Measurements from ENCODE around the gene LRRC10.

LRRC10 gene

GRCh38 chr12:69610729-69611128 lies at the start of gene LRRC10:
Gene LRRC10, minus strand, starts transcription at chr12:69610907. Its CDS starts 69 bp downstream, at chr12:69610838.
- DNase-seq (ENCODE audit: low read depth in 3 of 3): no peak

GRCh38 chr12:69660164-69660863 lies 49.6 kb upstream of the LRRC10 start:
- DNase-seq (ENCODE audit: low read depth in 3 of 3): no peak

GRCh38 chr12:69658203-69658602 lies 47.5 kb upstream of the LRRC10 start:
- DNase-seq (ENCODE audit: low read depth in 3 of 3): no peak

- no peak for DNase-seq (ENCODE audit: low read depth in 3 of 3)
Observed at GRCh38 chr12:69657376-69658137, 46.9 kb upstream of the LRRC10 start.

GRCh38 chr12:69655616-69656340 lies 45.1 kb upstream of the LRRC10 start:
- DNase-seq (ENCODE audit: low read depth in 3 of 3): no peak

- no peak for DNase-seq (ENCODE audit: low read depth in 3 of 3)
Observed at GRCh38 chr12:69653703-69654102, 43.0 kb upstream of the LRRC10 start.

GRCh38 chr12:69651922-69652321 lies 41.2 kb upstream of the LRRC10 start:
- no peak for DNase-seq (ENCODE audit: low read depth in 3 of 3)

GRCh38 chr12:69649529-69649928 lies 38.8 kb upstream of the LRRC10 start:
- DNase-seq (ENCODE audit: low read depth in 3 of 3): no peak

- DNase-seq (ENCODE audit: low read depth in 3 of 3): no peak
Observed at GRCh38 chr12:69648476-69648875, 37.8 kb upstream of the LRRC10 start.

GRCh38 chr12:69647178-69647577 lies 36.5 kb upstream of the LRRC10 start:
- no peak for DNase-seq (ENCODE audit: low read depth in 3 of 3)

- DNase-seq (ENCODE audit: low read depth in 3 of 3): no peak
Observed at GRCh38 chr12:69645031-69645430, 34.3 kb upstream of the LRRC10 start.

GRCh38 chr12:69644511-69644910 lies 33.8 kb upstream of the LRRC10 start:
- no peak for DNase-seq (ENCODE audit: low read depth in 3 of 3)

GRCh38 chr12:69642531-69642930 lies 31.8 kb upstream of the LRRC10 start:
- no peak for DNase-seq (ENCODE audit: low read depth in 3 of 3)

GRCh38 chr12:69641546-69641945 lies 30.8 kb upstream of the LRRC10 start:
- no peak for DNase-seq (ENCODE audit: low read depth in 3 of 3)

- peak; percentile 38 to 52 (median 41) for DNase-seq (ENCODE audit: low read depth in 3 of 3)
Observed at GRCh38 chr12:69639400-69640016, 28.8 kb upstream of the LRRC10 start.

GRCh38 chr12:69633061-69633460 lies 22.4 kb upstream of the LRRC10 start:
- no peak for DNase-seq (ENCODE audit: low read depth in 3 of 3)

- no peak for DNase-seq (ENCODE audit: low read depth in 3 of 3)
Observed at GRCh38 chr12:69630191-69630590, 19.5 kb upstream of the LRRC10 start.

- no peak for DNase-seq (ENCODE audit: low read depth in 3 of 3)
Observed at GRCh38 chr12:69627501-69627900, 16.8 kb upstream of the LRRC10 start.

GRCh38 chr12:69623970-69624369 lies 13.3 kb upstream of the LRRC10 start:
- DNase-seq (ENCODE audit: low read depth in 3 of 3): no peak

GRCh38 chr12:69621551-69621950 lies 10.8 kb upstream of the LRRC10 start:
- DNase-seq (ENCODE audit: low read depth in 3 of 3): no peak

GRCh38 chr12:69620921-69621320 lies 10.2 kb upstream of the LRRC10 start:
- DNase-seq (ENCODE audit: low read depth in 3 of 3): no peak

GRCh38 chr12:69620077-69620476 lies 9.4 kb upstream of the LRRC10 start:
- DNase-seq (ENCODE audit: low read depth in 3 of 3): no peak
